ENCODE data around the gene MIOS. TPM values are rescaled to one million over a fixed set of nuclear protein-coding genes. Genes with fewer than 3 reads are reported as not detected.

Gene MIOS
- total and polyA plus RNA-seq, 2 of the 4 experiments (the other 2 are of a cell fraction) = 10.6 to 32.4 TPM

DNA sequence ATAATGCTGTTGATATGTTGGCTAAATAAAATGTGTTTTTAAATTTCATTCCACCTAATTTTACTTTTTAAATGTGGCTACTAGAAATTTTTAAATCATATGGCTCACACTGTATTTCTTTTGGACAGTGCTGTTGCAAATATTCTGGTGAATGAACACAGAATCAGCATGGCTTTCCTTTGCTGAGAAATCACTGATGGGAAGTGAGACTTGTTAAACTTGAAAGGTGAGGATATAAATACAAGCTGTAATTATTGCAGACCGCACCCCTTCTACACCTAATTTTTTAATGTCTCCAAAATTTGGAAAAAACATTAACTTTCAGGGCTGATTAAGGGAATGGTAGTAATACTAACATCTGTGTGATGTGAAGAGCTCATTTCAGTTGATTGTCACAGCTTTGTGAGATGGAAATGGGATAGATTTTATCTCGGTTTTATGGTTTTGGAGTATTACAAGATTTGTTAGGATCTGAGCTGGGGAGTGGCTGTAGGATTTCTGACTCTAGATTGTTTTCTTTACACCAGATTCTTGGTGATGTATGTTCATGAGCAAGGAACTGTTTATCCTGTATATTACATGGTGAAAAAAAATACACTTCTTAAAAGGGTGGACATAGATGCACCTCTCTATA, 1.3 kb downstream of the MIOS start (continued):
- TF ChIP-seq, protein P1, sequence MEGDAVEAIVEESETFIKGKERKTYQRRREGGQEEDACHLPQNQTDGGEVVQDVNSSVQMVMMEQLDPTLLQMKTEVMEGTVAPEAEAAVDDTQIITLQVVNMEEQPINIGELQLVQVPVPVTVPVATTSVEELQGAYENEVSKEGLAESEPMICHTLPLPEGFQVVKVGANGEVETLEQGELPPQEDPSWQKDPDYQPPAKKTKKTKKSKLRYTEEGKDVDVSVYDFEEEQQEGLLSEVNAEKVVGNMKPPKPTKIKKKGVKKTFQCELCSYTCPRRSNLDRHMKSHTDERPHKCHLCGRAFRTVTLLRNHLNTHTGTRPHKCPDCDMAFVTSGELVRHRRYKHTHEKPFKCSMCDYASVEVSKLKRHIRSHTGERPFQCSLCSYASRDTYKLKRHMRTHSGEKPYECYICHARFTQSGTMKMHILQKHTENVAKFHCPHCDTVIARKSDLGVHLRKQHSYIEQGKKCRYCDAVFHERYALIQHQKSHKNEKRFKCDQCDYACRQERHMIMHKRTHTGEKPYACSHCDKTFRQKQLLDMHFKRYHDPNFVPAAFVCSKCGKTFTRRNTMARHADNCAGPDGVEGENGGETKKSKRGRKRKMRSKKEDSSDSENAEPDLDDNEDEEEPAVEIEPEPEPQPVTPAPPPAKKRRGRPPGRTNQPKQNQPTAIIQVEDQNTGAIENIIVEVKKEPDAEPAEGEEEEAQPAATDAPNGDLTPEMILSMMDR (conservative IDR thresholded peaks at IDR 0.05; ENCODE audit: low read depth, low read length) = no peak
- no peak for TF ChIP-seq MXI1 (IDR thresholded peaks at IDR 0.05; ENCODE audit: borderline replicate concordance, low read depth, low read length)
- no peak for TF ChIP-seq RFX5 (IDR thresholded peaks at IDR 0.05; ENCODE audit: low read depth, low read length)
- no peak for TF ChIP-seq CHD1 (IDR thresholded peaks at IDR 0.05; ENCODE audit: low read depth, low read length)
- no peak for TF ChIP-seq POLR2A (IDR thresholded peaks at IDR 0.05; ENCODE audit: low read depth, low read length)
- no peak for TF ChIP-seq CEBPB (IDR thresholded peaks at IDR 0.05; ENCODE audit: low read depth, low read length)
